ENCODE measurements around the gene NSUN2.

NSUN2 gene

GRCh38 chr5:6602441-6602840, 30.4 kb downstream of the NSUN2 start:
- DNase-seq: no peak

GRCh38 chr5:6601816-6602215, 31.0 kb downstream of the NSUN2 start:
- DNase-seq: no peak

- DNase-seq: no peak
These were observed 31.6 kb downstream of the NSUN2 start for GRCh38 chr5:6601271-6601670.

- DNase-seq: no peak
These were observed 33.1 kb downstream of the NSUN2 start for GRCh38 chr5:6599739-6600138.

- no peak for DNase-seq
These were observed 34.4 kb downstream of the NSUN2 start for GRCh38 chr5:6598351-6598900.

- DNase-seq: no peak
These were observed 35.3 kb downstream of the NSUN2 start for GRCh38 chr5:6597557-6597956.

- no peak for DNase-seq
These were observed 36.5 kb downstream of the NSUN2 start for GRCh38 chr5:6596388-6596787.

- no peak for DNase-seq
These were observed 37.4 kb downstream of the NSUN2 start for GRCh38 chr5:6595405-6595804.

GRCh38 chr5:6594066-6594465, 38.8 kb downstream of the NSUN2 start:
- no peak for DNase-seq

- no peak for DNase-seq
These were observed 39.5 kb downstream of the NSUN2 start for GRCh38 chr5:6593148-6594016.

GRCh38 chr5:6592601-6593000, 40.2 kb downstream of the NSUN2 start:
- DNase-seq: no peak

- no peak for DNase-seq
These were observed 41.1 kb downstream of the NSUN2 start for GRCh38 chr5:6591671-6592288.

- DNase-seq: no peak
These were observed 42.3 kb downstream of the NSUN2 start for GRCh38 chr5:6590581-6590980.

- DNase-seq: no peak
These were observed 45.7 kb downstream of the NSUN2 start for GRCh38 chr5:6587171-6587570.

- no peak for DNase-seq
These were observed 46.2 kb downstream of the NSUN2 start for GRCh38 chr5:6586647-6587042.

GRCh38 chr5:6585939-6586646, 46.8 kb downstream of the NSUN2 start:
- no peak for DNase-seq

GRCh38 chr5:6585168-6585567, 47.7 kb downstream of the NSUN2 start:
- no peak for DNase-seq

- no peak for DNase-seq
These were observed 48.1 kb downstream of the NSUN2 start for GRCh38 chr5:6584727-6585126.

GRCh38 chr5:6584101-6584645, 48.7 kb downstream of the NSUN2 start:
- no peak for DNase-seq

- DNase-seq: no peak
These were observed 49.6 kb downstream of the NSUN2 start for GRCh38 chr5:6583049-6583880.

- no peak for DNase-seq
These were observed 50.3 kb downstream of the NSUN2 start for GRCh38 chr5:6582507-6583048.

Data from stimulated activated CD8-positive, alpha-beta memory T cell treated with anti-CD3 and anti-CD28 coated beads, Interleukin-4, amount 100 ng/mL, for 48 hours (primary cell).